HG02852 (cell line): ENCODE data around the gene L3MBTL3.
"Not testable (repeated sequence)": the region's sequence is repeated elsewhere in the genome, so short reads cannot be mapped to it uniquely, and the experiment has no call there.

Source experiments
- ATAC-seq: cut with Tn5 transposase; IDR thresholded peaks from one replicate; pipeline ENCODE4 v1.9.1; 2021; ENCODE audit warnings: mild to moderate bottlenecking, moderate library complexity; ENCODE audit not compliant: unreplicated experiment

The L3MBTL3 gene

DNA sequence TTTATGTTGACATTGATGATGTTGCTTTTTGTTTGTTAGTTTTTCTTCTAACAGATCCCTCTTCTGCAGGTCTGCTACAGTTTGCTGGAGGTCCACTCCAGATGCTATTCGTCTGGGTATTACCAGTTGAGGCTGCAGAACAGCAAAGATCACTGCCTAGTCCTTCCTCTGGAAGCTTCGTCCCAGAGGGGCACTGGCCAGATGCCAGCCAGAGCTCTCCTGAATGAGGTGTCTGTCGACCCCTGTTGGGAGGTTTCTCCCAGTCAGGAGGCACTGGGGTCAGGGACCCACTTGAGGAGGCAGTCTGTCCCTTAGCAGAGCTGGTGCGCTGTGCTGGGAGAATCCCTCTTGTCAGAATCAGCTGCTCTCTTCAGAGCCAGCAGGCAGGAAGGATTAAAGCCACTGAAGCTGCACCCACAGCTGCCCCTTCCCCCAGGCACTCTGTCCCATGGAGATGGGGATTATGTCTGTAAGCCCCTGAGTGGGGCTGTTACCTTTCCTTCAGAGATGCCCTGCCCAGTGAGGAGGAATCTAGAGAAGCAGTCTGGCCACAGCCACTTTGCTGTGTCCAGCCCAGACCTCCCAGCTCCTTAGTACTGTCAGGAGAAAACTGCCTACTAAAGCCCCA, 155.1 kb downstream of the L3MBTL3 start:
- not testable (repeated sequence) for ATAC-seq

GRCh38 chr6:130176378-130176777, 158.0 kb downstream of the L3MBTL3 start:
- ATAC-seq, result no peak

DNA sequence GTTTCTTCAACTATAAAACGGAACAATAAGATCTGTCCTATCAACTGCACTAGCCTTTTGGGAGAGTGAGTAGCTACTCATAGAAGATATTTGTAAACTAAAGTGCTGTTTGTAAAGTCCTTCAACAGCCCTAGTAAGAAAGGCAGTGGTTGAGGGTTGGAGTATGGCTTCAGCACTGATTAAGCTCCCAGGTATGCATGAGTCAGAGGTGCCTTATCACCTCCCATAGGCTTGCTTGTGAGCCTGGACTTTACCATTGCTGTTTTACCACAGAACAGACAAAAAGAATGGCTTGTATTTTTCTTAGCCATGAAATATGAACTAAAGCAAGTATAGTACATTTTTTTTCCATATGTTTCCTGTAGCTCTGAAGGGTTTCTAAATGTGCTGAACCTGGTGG, 160.3 kb downstream of the L3MBTL3 start:
- no peak for ATAC-seq

DNA sequence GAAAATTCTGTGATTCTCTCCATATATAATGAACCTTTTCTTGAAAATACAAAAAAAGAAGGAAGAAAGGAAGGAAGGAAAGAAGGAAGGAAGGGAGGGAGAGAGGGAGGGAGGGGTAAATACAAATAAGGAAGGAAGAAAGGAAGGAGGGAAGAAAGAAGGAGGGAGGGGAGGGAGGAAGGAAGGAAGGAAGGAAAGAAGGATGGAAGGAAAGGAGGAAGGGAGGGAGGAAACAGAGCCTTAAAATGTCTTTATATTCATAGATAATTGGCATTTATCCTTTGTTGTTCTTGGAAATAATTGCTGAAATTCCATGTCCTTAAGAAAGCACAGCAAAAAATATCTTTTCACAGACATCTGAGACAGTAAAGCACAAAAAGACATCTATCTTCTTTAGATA, 164.1 kb downstream of the L3MBTL3 start:
- ATAC-seq, result no peak

DNA sequence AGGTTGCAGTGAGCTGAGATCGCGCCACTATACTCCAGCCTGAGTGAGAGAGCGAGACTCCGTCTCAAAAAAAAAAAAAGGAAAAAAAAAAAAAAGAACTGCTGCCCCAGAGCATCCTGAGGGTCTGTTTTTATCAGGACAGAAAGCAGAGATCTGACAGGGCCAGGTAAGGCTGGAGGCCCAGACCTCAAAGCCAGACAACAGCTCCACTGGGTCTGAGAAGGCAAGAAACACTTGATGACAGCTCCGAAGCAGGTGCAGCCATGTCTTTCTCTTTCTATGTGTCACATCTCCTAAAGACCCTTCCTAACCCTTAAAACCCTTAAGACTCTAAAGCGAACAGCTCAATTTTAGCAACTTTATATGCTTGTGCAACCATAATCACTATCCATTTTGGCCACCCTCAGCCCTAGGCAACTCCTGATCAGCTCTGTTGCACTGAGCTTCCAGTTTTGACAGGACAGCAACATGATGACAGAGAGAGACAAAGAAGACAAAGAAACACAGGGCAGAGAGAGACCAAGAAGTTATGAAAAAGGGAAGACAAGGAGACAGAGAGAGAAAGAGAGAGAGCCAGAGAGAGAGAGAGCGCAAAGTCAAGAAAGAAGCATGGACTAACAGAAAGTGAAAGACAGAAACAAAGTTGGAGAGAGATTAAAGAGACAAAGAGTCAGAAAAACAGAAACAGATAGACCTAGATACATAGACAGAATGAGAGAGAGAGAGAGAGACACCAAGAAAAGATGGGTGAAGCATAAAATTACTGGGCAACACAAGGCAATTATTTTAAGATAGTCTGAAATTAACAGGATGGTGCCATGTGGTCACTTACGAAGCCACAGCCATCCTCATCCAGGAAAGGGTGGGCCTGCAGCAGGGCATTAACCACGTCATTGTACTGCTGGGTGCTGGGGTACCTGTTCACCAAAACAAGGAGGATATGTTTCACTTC, 165.2 kb downstream of the L3MBTL3 start:
- ATAC-seq, result no peak

DNA sequence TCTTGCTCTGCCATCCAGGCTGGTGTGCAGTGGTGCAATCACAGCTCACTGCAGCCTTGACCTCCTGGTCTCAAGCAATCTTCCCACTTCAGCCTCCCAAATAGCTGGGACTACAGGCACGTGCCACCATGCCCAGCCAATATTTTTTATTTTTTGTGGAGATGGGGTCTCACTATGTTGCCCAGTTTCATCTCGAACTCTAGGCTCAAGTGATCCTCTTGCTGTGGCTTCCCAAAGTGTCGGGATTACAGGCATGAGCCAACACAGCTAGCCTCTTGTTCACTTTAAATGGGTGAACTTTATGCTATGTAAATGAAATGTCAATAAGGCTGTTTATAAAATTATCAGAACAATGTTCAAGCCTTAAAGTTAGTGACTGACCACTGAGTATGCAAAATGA, 167.3 kb downstream of the L3MBTL3 start:
- ATAC-seq, result no peak

GRCh38 chr6:130187335-130188206, 169.2 kb downstream of the L3MBTL3 start:
- ATAC-seq, result no peak

DNA sequence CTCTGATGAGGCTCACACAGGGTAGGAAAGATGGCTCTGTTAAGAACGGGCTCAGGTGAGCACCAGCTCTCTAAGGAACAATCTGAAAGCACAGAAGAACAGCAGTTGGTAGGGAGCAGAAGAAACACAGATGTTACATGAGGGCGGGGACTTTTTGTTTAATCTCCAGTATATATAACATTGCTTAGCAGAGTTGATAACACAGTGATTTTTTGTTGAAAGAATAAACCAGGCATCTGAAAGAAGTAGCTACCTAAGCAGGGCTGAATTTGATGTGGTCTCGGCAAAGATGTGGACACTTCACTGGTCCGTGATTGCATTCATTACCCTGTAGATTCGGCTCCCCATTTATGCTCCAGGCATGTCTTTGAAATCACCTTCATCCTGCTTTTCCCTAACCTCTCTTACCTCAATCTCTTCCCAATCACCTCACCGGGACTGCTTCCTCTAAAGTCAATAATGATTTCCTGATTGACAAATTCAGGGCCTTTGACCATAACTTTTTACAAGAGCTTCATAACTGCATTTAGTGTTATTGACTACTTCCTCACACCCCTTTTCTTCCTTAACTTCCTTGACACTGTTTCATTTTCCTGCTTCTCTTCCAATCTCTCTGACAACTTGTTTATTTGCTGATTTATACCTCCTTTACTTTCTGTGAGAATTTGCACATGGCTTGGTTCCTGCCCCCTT, 170.0 kb downstream of the L3MBTL3 start:
- no peak for ATAC-seq

DNA sequence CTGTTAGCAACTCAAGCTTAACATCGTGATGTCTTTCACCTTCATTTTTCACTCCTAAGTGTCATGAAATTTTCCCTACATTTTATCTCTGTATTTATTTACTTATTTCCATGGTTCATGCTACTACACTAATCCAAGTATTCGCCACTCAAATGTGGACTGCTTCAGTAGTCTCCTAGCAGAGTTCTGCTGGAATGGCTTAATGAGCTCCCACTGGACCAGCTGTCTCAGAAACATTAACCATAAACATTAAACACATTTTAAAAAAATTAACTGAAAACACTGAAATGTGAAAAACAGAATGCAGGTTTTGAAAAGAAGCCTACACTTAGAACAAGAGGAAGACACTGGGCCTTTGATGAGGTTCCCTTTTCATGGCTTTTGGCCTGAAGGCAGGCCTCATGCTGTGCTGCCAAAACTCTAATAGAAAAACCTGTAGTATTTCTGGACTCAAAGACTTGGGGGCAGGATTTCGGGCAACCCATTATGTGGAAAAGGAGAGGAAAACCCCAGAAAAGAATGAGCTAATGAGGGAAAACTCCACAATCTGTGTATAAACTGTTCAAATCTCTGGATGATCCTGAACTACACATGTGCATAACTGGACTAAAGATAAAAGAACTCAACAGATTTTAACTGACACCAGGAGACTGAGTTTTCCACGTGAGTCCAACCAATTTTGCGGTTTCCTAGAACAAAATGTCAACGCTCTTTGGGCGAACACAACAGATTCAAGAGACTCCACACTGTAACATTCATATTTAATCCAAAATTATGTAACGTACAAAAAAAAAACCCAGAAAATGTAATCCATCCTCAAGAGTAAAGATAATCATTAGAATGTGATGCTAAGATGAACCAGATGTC, 171.4 kb downstream of the L3MBTL3 start:
- ATAC-seq, result no peak
